Measurements from ENCODE around the gene MYG1. TPM values are rescaled to one million over a fixed set of nuclear protein-coding genes. Genes with fewer than 3 reads are reported as not detected.

The MYG1 gene
- total and polyA plus RNA-seq, 2 of the 13 experiments (the other 11 are each of a cell fraction or from before 2014, with no cell fraction given) = 38.6 to 58.0 TPM

DNA sequence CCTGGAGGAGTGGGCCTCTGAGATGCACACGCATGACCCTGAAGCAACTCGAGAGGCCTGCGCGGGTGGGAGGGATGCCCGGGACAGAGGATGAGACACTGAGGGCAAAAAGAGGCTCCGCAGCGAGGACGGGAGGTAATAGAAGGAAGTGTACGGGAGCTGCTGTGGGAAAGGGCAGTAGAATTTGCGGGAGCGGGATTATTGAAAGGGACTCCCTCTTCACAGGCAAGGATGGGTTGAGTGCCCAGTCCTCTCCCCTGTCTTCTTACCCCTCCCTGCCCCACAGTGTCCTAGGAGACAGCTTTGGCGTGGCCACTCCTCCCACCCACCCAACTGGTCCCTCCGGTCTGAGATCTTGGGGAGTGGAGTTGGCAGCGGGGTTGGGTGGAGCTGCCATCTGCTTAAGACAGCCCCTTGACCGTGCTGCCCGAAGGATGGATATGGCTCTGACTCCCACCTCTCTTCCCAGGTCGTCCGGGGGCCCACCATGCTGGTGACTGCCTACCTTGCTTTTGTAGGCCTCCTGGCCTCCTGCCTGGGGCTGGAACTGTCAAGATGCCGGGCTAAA is 47.1 kb upstream of the MYG1 start (continued):
- TF ChIP-seq, protein P1, sequence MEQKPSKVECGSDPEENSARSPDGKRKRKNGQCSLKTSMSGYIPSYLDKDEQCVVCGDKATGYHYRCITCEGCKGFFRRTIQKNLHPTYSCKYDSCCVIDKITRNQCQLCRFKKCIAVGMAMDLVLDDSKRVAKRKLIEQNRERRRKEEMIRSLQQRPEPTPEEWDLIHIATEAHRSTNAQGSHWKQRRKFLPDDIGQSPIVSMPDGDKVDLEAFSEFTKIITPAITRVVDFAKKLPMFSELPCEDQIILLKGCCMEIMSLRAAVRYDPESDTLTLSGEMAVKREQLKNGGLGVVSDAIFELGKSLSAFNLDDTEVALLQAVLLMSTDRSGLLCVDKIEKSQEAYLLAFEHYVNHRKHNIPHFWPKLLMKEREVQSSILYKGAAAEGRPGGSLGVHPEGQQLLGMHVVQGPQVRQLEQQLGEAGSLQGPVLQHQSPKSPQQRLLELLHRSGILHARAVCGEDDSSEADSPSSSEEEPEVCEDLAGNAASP (CRISPR knock-in tag; IDR thresholded peaks at IDR 0.05; ENCODE audit: borderline replicate concordance) = no peak
- TF ChIP-seq ZNF776 (CRISPR knock-in tag; IDR thresholded peaks at IDR 0.05) (no peak), JUNB (CRISPR knock-in tag; IDR thresholded peaks at IDR 0.05; ENCODE audit: borderline replicate concordance) (no peak), FOXO1 (CRISPR knock-in tag; IDR thresholded peaks at IDR 0.05) (no peak), MYC (CRISPR knock-in tag; IDR thresholded peaks at IDR 0.05; ENCODE audit: borderline replicate concordance) (no peak), TRIM24 (CRISPR knock-in tag; IDR thresholded peaks at IDR 0.05) (no peak), ZFX (CRISPR knock-in tag; IDR thresholded peaks at IDR 0.05; ENCODE audit: low read depth) (0 out of 2 replicates have a peak, but pooled peaks have one; percentile 20), NCOA2 (CRISPR knock-in tag; IDR thresholded peaks at IDR 0.05) (no peak), RFXAP (CRISPR knock-in tag; IDR thresholded peaks at IDR 0.05; ENCODE audit: borderline replicate concordance) (no peak), GTF2F1 (IDR thresholded peaks at IDR 0.05; ENCODE audit: low read length) (no peak), ZNF431 (CRISPR knock-in tag; IDR thresholded peaks at IDR 0.05; ENCODE audit: borderline replicate concordance, low read depth) (0 out of 2 replicates have a peak, but pooled peaks have one; percentile 11), ZNF792 (CRISPR knock-in tag; IDR thresholded peaks at IDR 0.05) (no peak), FLYWCH1 (CRISPR knock-in tag; IDR thresholded peaks at IDR 0.05) (no peak), FOXK2 (IDR thresholded peaks at IDR 0.05) (no peak)
- TF ChIP-seq, protein P2, sequence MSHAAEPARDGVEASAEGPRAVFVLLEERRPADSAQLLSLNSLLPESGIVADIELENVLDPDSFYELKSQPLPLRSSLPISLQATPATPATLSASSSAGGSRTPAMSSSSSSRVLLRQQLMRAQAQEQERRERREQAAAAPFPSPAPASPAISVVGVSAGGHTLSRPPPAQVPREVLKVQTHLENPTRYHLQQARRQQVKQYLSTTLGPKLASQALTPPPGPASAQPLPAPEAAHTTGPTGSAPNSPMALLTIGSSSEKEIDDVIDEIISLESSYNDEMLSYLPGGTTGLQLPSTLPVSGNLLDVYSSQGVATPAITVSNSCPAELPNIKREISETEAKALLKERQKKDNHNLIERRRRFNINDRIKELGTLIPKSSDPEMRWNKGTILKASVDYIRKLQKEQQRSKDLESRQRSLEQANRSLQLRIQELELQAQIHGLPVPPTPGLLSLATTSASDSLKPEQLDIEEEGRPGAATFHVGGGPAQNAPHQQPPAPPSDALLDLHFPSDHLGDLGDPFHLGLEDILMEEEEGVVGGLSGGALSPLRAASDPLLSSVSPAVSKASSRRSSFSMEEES (CRISPR knock-in tag; IDR thresholded peaks at IDR 0.05) = no peak
- TF ChIP-seq, protein P3, sequence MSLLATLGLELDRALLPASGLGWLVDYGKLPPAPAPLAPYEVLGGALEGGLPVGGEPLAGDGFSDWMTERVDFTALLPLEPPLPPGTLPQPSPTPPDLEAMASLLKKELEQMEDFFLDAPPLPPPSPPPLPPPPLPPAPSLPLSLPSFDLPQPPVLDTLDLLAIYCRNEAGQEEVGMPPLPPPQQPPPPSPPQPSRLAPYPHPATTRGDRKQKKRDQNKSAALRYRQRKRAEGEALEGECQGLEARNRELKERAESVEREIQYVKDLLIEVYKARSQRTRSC (CRISPR knock-in tag; IDR thresholded peaks at IDR 0.05; ENCODE audit: low read depth) = no peak
- TF ChIP-seq, protein P4, sequence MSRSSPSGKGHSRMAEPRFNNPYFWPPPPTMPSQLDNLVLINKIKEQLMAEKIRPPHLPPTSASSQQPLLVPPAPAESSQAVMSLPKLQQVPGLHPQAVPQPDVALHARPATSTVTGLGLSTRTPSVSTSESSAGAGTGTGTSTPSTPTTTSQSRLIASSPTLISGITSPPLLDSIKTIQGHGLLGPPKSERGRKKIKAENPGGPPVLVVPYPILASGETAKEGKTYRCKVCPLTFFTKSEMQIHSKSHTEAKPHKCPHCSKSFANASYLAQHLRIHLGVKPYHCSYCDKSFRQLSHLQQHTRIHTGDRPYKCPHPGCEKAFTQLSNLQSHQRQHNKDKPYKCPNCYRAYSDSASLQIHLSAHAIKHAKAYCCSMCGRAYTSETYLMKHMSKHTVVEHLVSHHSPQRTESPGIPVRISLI (CRISPR knock-in tag; IDR thresholded peaks at IDR 0.05; ENCODE audit: borderline replicate concordance) = no peak
- TF ChIP-seq, protein P5, sequence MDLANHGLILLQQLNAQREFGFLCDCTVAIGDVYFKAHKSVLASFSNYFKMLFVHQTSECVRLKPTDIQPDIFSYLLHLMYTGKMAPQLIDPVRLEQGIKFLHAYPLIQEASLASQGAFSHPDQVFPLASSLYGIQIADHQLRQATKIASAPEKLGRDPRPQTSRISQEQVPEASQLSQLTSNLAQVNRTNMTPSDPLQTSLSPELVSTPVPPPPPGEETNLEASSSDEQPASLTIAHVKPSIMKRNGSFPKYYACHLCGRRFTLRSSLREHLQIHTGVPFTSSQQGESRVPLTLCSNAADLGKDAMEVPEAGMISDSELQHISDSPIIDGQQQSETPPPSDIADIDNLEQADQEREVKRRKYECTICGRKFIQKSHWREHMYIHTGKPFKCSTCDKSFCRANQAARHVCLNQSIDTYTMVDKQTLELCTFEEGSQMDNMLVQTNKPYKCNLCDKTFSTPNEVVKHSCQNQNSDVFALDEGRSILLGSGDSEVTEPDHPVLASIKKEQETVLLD (CRISPR knock-in tag; IDR thresholded peaks at IDR 0.05; ENCODE audit: low read depth) = no peak; the same call in 1 of the 2 replicates
- TF ChIP-seq, protein P6, sequence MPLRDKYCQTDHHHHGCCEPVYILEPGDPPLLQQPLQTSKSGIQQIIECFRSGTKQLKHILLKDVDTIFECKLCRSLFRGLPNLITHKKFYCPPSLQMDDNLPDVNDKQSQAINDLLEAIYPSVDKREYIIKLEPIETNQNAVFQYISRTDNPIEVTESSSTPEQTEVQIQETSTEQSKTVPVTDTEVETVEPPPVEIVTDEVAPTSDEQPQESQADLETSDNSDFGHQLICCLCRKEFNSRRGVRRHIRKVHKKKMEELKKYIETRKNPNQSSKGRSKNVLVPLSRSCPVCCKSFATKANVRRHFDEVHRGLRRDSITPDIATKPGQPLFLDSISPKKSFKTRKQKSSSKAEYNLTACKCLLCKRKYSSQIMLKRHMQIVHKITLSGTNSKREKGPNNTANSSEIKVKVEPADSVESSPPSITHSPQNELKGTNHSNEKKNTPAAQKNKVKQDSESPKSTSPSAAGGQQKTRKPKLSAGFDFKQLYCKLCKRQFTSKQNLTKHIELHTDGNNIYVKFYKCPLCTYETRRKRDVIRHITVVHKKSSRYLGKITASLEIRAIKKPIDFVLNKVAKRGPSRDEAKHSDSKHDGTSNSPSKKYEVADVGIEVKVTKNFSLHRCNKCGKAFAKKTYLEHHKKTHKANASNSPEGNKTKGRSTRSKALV (CRISPR knock-in tag; IDR thresholded peaks at IDR 0.05) = 0 out of 2 replicates have a peak, but pooled peaks have one; percentile 2
- TF ChIP-seq, protein P7, sequence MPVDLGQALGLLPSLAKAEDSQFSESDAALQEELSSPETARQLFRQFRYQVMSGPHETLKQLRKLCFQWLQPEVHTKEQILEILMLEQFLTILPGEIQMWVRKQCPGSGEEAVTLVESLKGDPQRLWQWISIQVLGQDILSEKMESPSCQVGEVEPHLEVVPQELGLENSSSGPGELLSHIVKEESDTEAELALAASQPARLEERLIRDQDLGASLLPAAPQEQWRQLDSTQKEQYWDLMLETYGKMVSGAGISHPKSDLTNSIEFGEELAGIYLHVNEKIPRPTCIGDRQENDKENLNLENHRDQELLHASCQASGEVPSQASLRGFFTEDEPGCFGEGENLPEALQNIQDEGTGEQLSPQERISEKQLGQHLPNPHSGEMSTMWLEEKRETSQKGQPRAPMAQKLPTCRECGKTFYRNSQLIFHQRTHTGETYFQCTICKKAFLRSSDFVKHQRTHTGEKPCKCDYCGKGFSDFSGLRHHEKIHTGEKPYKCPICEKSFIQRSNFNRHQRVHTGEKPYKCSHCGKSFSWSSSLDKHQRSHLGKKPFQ (CRISPR knock-in tag; IDR thresholded peaks at IDR 0.05; ENCODE audit: insufficient replicate concordance) = peak; percentile 48

Measured in HepG2 (cell line).